T-helper 2 cell treated with Interferon-gamma antibody and Interleukin-4, amounts not matched to agents 5 μg/mL and 100 μg/mL, for 36 hours (primary cell): ENCODE results near the gene PRKRIP1.
"Not testable (repeated sequence)": the region's sequence is repeated elsewhere in the genome, so short reads cannot be mapped to it uniquely, and the experiment has no call there.

ENCODE experiments used
- DNase-seq: peaks from one replicate; pipeline ENCODE4 v3.0.0; 2021; ENCODE audit warnings: low spot score
- H3K27ac Mint-ChIP-seq: one replicate; pipeline ENCODE4 v1.8.0; 2021; ENCODE audit warnings: mild to moderate bottlenecking, mixed read lengths
- H3K27me3 Mint-ChIP-seq: one replicate; pipeline ENCODE4 v1.8.0; 2021; ENCODE audit warnings: low read depth, mixed read lengths
- H3K36me3 Mint-ChIP-seq: one replicate; pipeline ENCODE4 v1.8.0; 2021; ENCODE audit warnings: low read depth, mixed read lengths
- H3K4me1 Mint-ChIP-seq: one replicate; pipeline ENCODE4 v1.8.0; 2021; ENCODE audit warnings: low read depth, mixed read lengths
- H3K4me3 Mint-ChIP-seq: one replicate; pipeline ENCODE4 v1.8.0; 2022; ENCODE audit warnings: mild to moderate bottlenecking, moderate library complexity, mixed read lengths
- H3K9me3 Mint-ChIP-seq: one replicate; pipeline ENCODE4 v1.8.0; 2021; ENCODE audit warnings: mixed read lengths

The PRKRIP1 gene

GRCh38 chr7:102464577-102465280 is 68.6 kb downstream of the PRKRIP1 start, which contains the start of the genes ALKBH4 and LRWD1:
Gene ALKBH4, minus strand, starts transcription at chr7:102464863. Its CDS starts 27 bp downstream, at chr7:102464836.
Gene LRWD1, plus strand, starts transcription at chr7:102464984. Its CDS starts 97 bp downstream, at chr7:102465081.
- Mint-ChIP-seq H3K9me3 (no peaks in the 10 kb centered on the region), H3K4me1 (peaks cover 18% of the 10 kb centered on the region), H3K27ac (peak within 1 kb of the TSS; percentile 80), H3K27me3 (no peaks in the 10 kb centered on the region), H3K4me3 (peak within 1 kb of the TSS; percentile 94), H3K36me3 (peaks cover 7% of the 10 kb centered on the region)
- DNase-seq: peak; percentile 97

GRCh38 chr7:102466097-102466496 is 69.9 kb downstream of the PRKRIP1 start:
- H3K4me1 Mint-ChIP-seq: peaks cover 18% of the 10 kb centered on the region
- no peak for DNase-seq
- no peak overlapping the region for H3K27ac Mint-ChIP-seq

GRCh38 chr7:102467581-102468477 is 71.7 kb downstream of the PRKRIP1 start:
- Mint-ChIP-seq H3K36me3 (peaks cover 13% of the 10 kb centered on the region), H3K27me3 (no peaks in the 10 kb centered on the region), H3K9me3 (no peaks in the 10 kb centered on the region), H3K4me1 (peaks cover 14% of the 10 kb centered on the region), H3K4me3 (no peak overlapping the region), H3K27ac (no peak overlapping the region)
- DNase-seq: no peak

More at GRCh38 chr7:102466097-102466496, 69.9 kb downstream of the PRKRIP1 start:
- Mint-ChIP-seq H3K4me3 (peak overlapping the region; percentile 94), H3K9me3 (no peaks in the 10 kb centered on the region), H3K36me3 (peaks cover 9% of the 10 kb centered on the region), H3K27me3 (no peaks in the 10 kb centered on the region)

GRCh38 chr7:102468478-102469350 is 72.6 kb downstream of the PRKRIP1 start:
- H3K27me3 Mint-ChIP-seq: no peaks in the 10 kb centered on the region
- DNase-seq: no peak
- peaks cover 13% of the 10 kb centered on the region for H3K36me3 Mint-ChIP-seq
- H3K4me3 Mint-ChIP-seq: no peak overlapping the region
- H3K27ac Mint-ChIP-seq: no peak overlapping the region
- H3K4me1 Mint-ChIP-seq: peaks cover 12% of the 10 kb centered on the region
- H3K9me3 Mint-ChIP-seq: no peaks in the 10 kb centered on the region

- peaks cover 13% of the 10 kb centered on the region for H3K36me3 Mint-ChIP-seq
- no peak for DNase-seq
- peaks cover 7% of the 10 kb centered on the region for H3K4me1 Mint-ChIP-seq
- no peaks in the 10 kb centered on the region for H3K27me3 Mint-ChIP-seq
- H3K4me3 Mint-ChIP-seq: no peak overlapping the region
- H3K27ac Mint-ChIP-seq: no peak overlapping the region
- no peaks in the 10 kb centered on the region for H3K9me3 Mint-ChIP-seq
Measured at GRCh38 chr7:102469351-102469971, 73.3 kb downstream of the PRKRIP1 start.

- Mint-ChIP-seq H3K27me3 (no peaks in the 10 kb centered on the region), H3K9me3 (no peaks in the 10 kb centered on the region), H3K27ac (no peak overlapping the region), H3K4me1 (peaks cover 7% of the 10 kb centered on the region), H3K4me3 (no peak overlapping the region), H3K36me3 (peaks cover 13% of the 10 kb centered on the region)
- DNase-seq: no peak
Measured at GRCh38 chr7:102469972-102470825, 74.0 kb downstream of the PRKRIP1 start.

DNA sequence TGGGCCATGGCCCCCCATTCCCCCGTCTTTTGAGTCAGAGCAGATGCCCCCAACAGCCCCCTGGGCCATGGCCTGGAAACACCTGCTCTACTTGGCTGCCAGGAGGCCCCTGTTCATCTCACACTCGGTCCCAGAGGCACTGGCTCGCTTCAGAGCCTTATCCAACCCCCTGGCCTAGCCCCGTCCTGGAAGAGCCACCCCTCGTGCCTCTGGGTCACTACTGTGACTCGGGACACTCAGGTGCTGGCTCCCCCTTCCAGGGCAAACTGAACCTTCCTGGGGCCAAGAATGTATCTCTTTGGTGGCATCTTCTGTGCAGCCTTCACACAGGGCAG is 75.6 kb downstream of the PRKRIP1 start:
- no peaks in the 10 kb centered on the region for H3K27me3 Mint-ChIP-seq
- DNase-seq: no peak
- H3K36me3 Mint-ChIP-seq: peaks cover 12% of the 10 kb centered on the region
- H3K4me1 Mint-ChIP-seq: peaks cover 2% of the 10 kb centered on the region
- peak overlapping the region; percentile 49 for H3K27ac Mint-ChIP-seq
- no peak overlapping the region for H3K4me3 Mint-ChIP-seq
- H3K9me3 Mint-ChIP-seq: no peaks in the 10 kb centered on the region

DNA sequence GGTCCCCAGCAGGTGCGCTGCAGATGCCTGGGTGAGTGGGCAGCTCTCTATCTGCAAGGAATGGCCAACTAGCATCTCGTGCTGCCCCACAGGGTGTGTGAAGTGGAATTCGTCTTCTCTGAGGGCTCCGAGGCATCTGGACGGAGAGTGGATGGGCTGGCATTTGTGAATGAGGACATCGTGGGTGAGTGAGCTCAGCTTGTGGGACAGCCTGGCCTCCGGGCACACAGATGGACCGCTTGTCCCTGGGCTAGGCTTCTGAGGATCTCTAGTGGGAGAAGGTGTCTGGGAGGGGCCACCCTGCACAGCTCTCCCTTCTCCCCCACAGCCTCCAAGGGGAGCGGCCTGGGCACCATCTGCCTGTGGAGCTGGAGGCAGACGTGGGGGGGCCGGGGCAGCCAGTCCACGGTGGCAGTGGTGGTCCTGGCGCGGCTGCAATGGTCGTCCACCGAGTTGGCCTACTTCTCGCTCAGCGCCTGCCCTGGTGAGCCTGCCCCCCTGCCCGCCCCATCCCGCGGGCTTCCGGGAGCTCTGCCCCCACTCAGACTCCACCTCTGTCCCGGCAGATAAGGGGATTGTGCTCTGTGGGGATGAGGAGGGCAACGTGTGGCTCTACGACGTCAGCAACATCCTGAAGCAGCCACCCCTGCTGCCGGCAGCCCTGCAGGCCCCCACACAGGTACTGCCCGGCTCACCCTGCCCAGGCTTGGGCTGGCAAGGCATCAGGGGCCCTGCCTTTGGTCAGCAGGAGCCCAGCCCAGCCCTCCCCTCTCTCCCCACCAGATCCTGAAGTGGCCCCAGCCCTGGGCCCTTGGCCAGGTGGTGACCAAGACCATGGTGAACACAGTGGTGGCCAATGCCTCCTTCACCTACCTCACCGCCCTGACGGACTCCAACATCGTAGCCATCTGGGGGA is 76.2 kb downstream of the PRKRIP1 start:
- Mint-ChIP-seq H3K27me3 (no peaks in the 10 kb centered on the region), H3K27ac (peak overlapping the region; percentile 49), H3K9me3 (no peaks in the 10 kb centered on the region), H3K4me3 (no peak overlapping the region), H3K4me1 (no peaks in the 10 kb centered on the region), H3K36me3 (peaks cover 10% of the 10 kb centered on the region)
- DNase-seq: no peak

GRCh38 chr7:102473271-102473991 is 77.3 kb downstream of the PRKRIP1 start:
- DNase-seq: no peak
- H3K4me3 Mint-ChIP-seq: no peak overlapping the region
- no peaks in the 10 kb centered on the region for H3K9me3 Mint-ChIP-seq
- no peaks in the 10 kb centered on the region for H3K27me3 Mint-ChIP-seq
- no peaks in the 10 kb centered on the region for H3K4me1 Mint-ChIP-seq
- peaks cover 10% of the 10 kb centered on the region for H3K36me3 Mint-ChIP-seq
- H3K27ac Mint-ChIP-seq: no peak overlapping the region

DNA sequence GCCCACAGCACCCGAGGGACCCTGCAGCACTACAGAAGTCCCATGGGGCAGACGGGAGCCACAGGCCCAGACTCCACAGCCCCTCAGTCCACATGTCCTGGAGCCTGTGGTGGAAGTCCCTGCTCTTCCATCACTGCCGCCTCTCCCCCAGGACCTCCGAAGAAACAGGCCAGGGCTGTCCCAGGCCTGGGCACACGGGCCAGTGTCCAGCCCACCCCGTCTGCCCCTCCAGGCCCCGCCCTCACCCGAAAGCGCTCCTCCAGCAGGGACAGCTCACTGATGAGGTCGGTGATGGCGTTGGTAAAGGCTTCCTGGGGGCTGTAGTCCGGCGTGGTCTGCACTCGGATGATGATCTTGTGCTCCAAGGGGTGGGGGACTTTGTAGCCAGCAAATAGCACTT is 78.0 kb downstream of the PRKRIP1 start:
- not testable (repeated sequence) for H3K27ac Mint-ChIP-seq, DNase-seq, H3K4me1 Mint-ChIP-seq, H3K4me3 Mint-ChIP-seq, H3K27me3 Mint-ChIP-seq, H3K9me3 Mint-ChIP-seq
- peaks cover 10% of the 10 kb centered on the region for H3K36me3 Mint-ChIP-seq

- peaks cover 10% of the 10 kb centered on the region for H3K36me3 Mint-ChIP-seq
- H3K9me3 Mint-ChIP-seq, H3K4me1 Mint-ChIP-seq, H3K27ac Mint-ChIP-seq, H3K4me3 Mint-ChIP-seq, H3K27me3 Mint-ChIP-seq, DNase-seq: not testable (repeated sequence)
Measured at GRCh38 chr7:102474736-102475435, 78.7 kb downstream of the PRKRIP1 start.
